Mesothelial cell of epicardium (in vitro differentiated cells): ENCODE measurements around the gene NOSIP. TPM values are rescaled to one million over a fixed set of nuclear protein-coding genes. Genes with fewer than 3 reads are reported as not detected.
"Not testable (repeated sequence)": the region's sequence is repeated elsewhere in the genome, so short reads cannot be mapped to it uniquely, and the experiment has no call there.

Experiments used
- DNase-seq, 2 experiments: peaks; one replicate each; pipeline ENCODE4 v3.0.0; 2021; ENCODE audit warnings: low spot score in 2 of 2; ENCODE audit not compliant: unreplicated experiment in 2 of 2
- H3K27ac Mint-ChIP-seq: 2 replicates; pipeline ENCODE4 v1.8.0; 2021; ENCODE audit warnings: mixed read lengths
- H3K27me3 Mint-ChIP-seq: 2 replicates; pipeline ENCODE4 v1.8.0; 2021; ENCODE audit warnings: low read depth, mixed read lengths
- H3K36me3 Mint-ChIP-seq: 2 replicates; pipeline ENCODE4 v1.8.0; 2021; ENCODE audit warnings: mixed read lengths
- H3K4me1 Mint-ChIP-seq: 2 replicates; pipeline ENCODE4 v1.8.0; 2021; ENCODE audit warnings: mixed read lengths
- H3K4me3 Mint-ChIP-seq: 2 replicates; pipeline ENCODE4 v1.8.0; 2021; ENCODE audit warnings: mild to moderate bottlenecking, moderate library complexity, mixed read lengths
- H3K9me3 Mint-ChIP-seq: 2 replicates; pipeline ENCODE4 v1.8.0; 2021; ENCODE audit warnings: mixed read lengths
- CTCF ChIP-seq: fragments of 200-600 bp; sonication (generic); IDR thresholded peaks from one replicate; pipeline ENCODE4 v1.5.0; 2021; ENCODE audit warnings: antibody characterized with exemption; ENCODE audit not compliant: unreplicated experiment
- total RNA-seq: library from RNA; stranded (reverse); gene quantifications from 3 replicates; pipeline ENCODE4 v1.2.1, GENCODE V29; 2021

Gene NOSIP
- total RNA-seq: 53.3 to 60.7 TPM (median 60.1 TPM) in 3 replicates

GRCh38 chr19:49580264-49581006 lies at the start of gene NOSIP:
TSS of gene NOSIP (minus strand) at chr19:49580556. CDS start at chr19:49560691, 19,865 bp downstream.
- no peak for TF ChIP-seq CTCF
- Mint-ChIP-seq H3K9me3 (no peaks in the 10 kb centered on the region), H3K36me3 (no peaks in the 10 kb centered on the region), H3K27me3 (no peaks in the 10 kb centered on the region), H3K4me3 (peak within 1 kb of the TSS; percentile 93), H3K4me1 (peaks cover 19% of the 10 kb centered on the region), H3K27ac (peak within 1 kb of the TSS; percentile 94)
- DNase-seq: peak; percentile 91 to 94

GRCh38 chr19:49629659-49630058 lies 49.3 kb upstream of the NOSIP start:
- Mint-ChIP-seq H3K4me3 (no peak overlapping the region), H3K4me1 (peaks cover 6% of the 10 kb centered on the region), H3K27ac (peak overlapping the region; percentile 9), H3K36me3 (peaks cover 20% of the 10 kb centered on the region), H3K27me3 (no peaks in the 10 kb centered on the region), H3K9me3 (no peaks in the 10 kb centered on the region)
- no peak for TF ChIP-seq CTCF
- no peak for DNase-seq

GRCh38 chr19:49626226-49626625 lies 45.9 kb upstream of the NOSIP start:
- H3K4me1 Mint-ChIP-seq: peaks cover 6% of the 10 kb centered on the region
- no peak overlapping the region for H3K4me3 Mint-ChIP-seq
- H3K27me3 Mint-ChIP-seq: no peaks in the 10 kb centered on the region
- no peak overlapping the region for H3K27ac Mint-ChIP-seq
- DNase-seq: no peak
- TF ChIP-seq CTCF: no peak
- no peaks in the 10 kb centered on the region for H3K9me3 Mint-ChIP-seq
- peaks cover 30% of the 10 kb centered on the region for H3K36me3 Mint-ChIP-seq

GRCh38 chr19:49624967-49625910 lies 44.9 kb upstream of the NOSIP start:
- DNase-seq: no peak
- H3K4me1 Mint-ChIP-seq: no peaks in the 10 kb centered on the region
- peaks cover 30% of the 10 kb centered on the region for H3K36me3 Mint-ChIP-seq
- TF ChIP-seq CTCF: no peak
- no peak overlapping the region for H3K4me3 Mint-ChIP-seq
- no peaks in the 10 kb centered on the region for H3K9me3 Mint-ChIP-seq
- H3K27me3 Mint-ChIP-seq: no peaks in the 10 kb centered on the region
- no peak overlapping the region for H3K27ac Mint-ChIP-seq

- not testable (repeated sequence) for H3K27ac Mint-ChIP-seq, H3K4me1 Mint-ChIP-seq, H3K9me3 Mint-ChIP-seq, H3K27me3 Mint-ChIP-seq, DNase-seq, H3K4me3 Mint-ChIP-seq
- peaks cover 47% of the 10 kb centered on the region for H3K36me3 Mint-ChIP-seq
These were observed 37.5 kb upstream of the NOSIP start for GRCh38 chr19:49617860-49618259.

GRCh38 chr19:49616945-49617344 lies 36.6 kb upstream of the NOSIP start:
- no peak for DNase-seq
- H3K36me3 Mint-ChIP-seq: peaks cover 45% of the 10 kb centered on the region
- no peaks in the 10 kb centered on the region for H3K4me1 Mint-ChIP-seq
- H3K27me3 Mint-ChIP-seq: no peaks in the 10 kb centered on the region
- H3K27ac Mint-ChIP-seq: no peak overlapping the region
- H3K9me3 Mint-ChIP-seq: no peaks in the 10 kb centered on the region
- no peak overlapping the region for H3K4me3 Mint-ChIP-seq
- TF ChIP-seq CTCF: no peak
